Urinary bladder (tissue), 4 donors: ENCODE data around the gene TGFBR3. TPM values are rescaled to one million over a fixed set of nuclear protein-coding genes. Genes with fewer than 3 reads are reported as not detected.

ENCODE experiments used
- DNase-seq: peaks from one replicate; pipeline ENCODE4 v3.0.0-alpha.2; 2015; ENCODE audit errors: extremely low spot score
- H3K27ac ChIP-seq: one replicate; pipeline ENCODE4 v1.5.1; 2013; ENCODE audit warnings: low read depth, mild to moderate bottlenecking, moderate library complexity
- H3K36me3 ChIP-seq: one replicate; pipeline ENCODE4 v1.6.1; 2013; ENCODE audit warnings: mild to moderate bottlenecking, moderate library complexity; ENCODE audit not compliant: insufficient read depth
- H3K4me1 ChIP-seq: one replicate; pipeline ENCODE4 v1.6.1; 2013; ENCODE audit warnings: mild to moderate bottlenecking, moderate library complexity; ENCODE audit not compliant: insufficient read depth
- H3K4me3 ChIP-seq: one replicate; pipeline ENCODE4 v1.5.1; 2013; ENCODE audit warnings: low read depth, low read length
- WGBS: extraction: QIAGEN DNeasy Blood & Tissue Kit; methylation state at CpG from one replicate; pipeline ENCODE4 v1.1.7; 2013; 5-methylcytosine and 5-hydroxymethylcytosine counted together
- polyA plus RNA-seq: library from polyadenylated mRNA; stranded (reverse); fragments of 200-250 nt; gene quantifications from one replicate; pipeline ENCODE4 v1.2.3, GENCODE V29; 2013
- total RNA-seq: library from RNA; depleted of rRNA; stranded (reverse); fragments of >200 nt; gene quantifications from one replicate; pipeline ENCODE4 v1.2.3, GENCODE V29; 2014
- donor health status: healthy with polysubstance abuse.
- donor health status: healthy.

The TGFBR3 gene
- total and polyA plus RNA-seq, 2 donors, result 94.8 to 131 TPM

GRCh38 chr1:91707114-91707889 is 178.6 kb downstream of the TGFBR3 start:
- no peak overlapping the region for H3K4me3 ChIP-seq
- no peak for DNase-seq
- no peak overlapping the region for H3K27ac ChIP-seq
- peaks cover 6% of the 10 kb centered on the region for H3K36me3 ChIP-seq
- H3K4me1 ChIP-seq, result no peaks in the 10 kb centered on the region
- 97% methylated on average over 3 of the region's 3 CpGs for WGBS

DNA sequence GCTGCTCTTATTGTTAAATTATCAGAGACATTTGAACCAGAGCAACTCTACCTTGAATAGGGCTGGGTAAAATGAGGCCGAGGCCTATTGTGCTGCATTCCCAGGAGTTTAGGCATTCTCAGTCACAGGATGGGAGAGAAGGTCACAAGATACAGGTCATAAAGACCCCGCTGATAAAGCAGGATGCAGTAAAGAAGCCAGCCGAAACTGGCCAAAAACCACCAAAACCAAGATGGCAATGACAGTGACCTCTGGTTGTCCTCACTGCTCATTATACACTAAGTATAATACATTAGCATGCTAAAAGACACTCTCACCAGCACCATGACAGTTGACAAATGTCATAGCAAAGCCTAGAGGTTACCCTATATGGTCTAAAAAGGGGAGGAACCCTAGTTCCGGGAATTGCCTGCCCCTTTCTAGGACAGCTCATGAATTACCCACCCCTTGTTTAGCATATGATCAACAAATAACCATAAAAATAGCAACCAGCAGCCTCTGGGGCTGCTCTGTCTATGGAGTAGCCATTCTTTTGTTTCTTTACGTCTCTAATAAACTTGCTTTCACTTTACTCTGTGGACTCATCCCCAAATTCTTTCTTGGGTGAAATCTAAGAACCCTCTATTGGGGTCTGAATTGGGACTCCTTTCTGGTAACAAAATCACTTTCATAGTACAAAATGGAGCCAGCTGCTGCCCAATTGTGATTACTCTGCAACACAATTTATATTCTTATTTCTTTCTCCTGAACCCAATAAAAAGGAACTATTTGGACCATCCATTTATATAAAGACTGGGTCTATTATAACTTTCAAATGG is 179.6 kb downstream of the TGFBR3 start:
- no peak overlapping the region for H3K27ac ChIP-seq
- no peaks in the 10 kb centered on the region for H3K4me1 ChIP-seq
- no peak overlapping the region for H3K4me3 ChIP-seq
- peaks cover 2% of the 10 kb centered on the region for H3K36me3 ChIP-seq
- WGBS, result 64% methylated on average over 5 of the region's 5 CpGs
- no peak for DNase-seq

DNA sequence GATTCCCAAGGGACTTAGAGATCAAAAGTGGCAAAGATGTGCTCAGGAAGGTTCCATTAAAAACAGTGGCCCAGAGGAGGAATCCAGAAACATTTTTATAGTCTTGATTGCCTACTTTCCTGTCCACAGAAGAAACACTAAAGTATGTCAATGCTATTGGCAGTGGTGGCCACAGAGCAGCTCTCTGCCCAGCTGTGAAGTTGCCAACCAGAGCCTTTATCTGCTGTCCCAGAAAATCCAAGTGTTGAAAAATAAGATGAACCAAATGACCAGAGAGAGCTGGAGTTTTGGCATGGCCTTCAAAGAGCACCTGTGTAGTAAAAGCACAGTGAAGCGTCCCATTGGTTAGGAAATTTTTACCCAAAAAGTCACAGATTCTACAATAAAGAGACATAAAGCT is 181.2 kb downstream of the TGFBR3 start:
- peaks cover 1% of the 10 kb centered on the region for H3K4me1 ChIP-seq
- no peak overlapping the region for H3K27ac ChIP-seq
- no peak overlapping the region for H3K4me3 ChIP-seq
- no peak for DNase-seq
- peaks cover 2% of the 10 kb centered on the region for H3K36me3 ChIP-seq
- 82% methylated on average over 1 of the region's 1 CpG for WGBS

GRCh38 chr1:91703095-91703494 is 182.9 kb downstream of the TGFBR3 start:
- Histone ChIP-seq H3K4me3 (no peak overlapping the region), H3K36me3 (no peaks in the 10 kb centered on the region), H3K4me1 (peaks cover 1% of the 10 kb centered on the region), H3K27ac (no peak overlapping the region)
- WGBS, result 39% methylated on average over 4 of the region's 4 CpGs
- no peak for DNase-seq

GRCh38 chr1:91701472-91701869 is 184.5 kb downstream of the TGFBR3 start:
- no peak for DNase-seq
- WGBS, result 56% methylated on average over 4 of the region's 4 CpGs
- Histone ChIP-seq H3K27ac (peak overlapping the region; percentile 33), H3K4me3 (no peak overlapping the region), H3K4me1 (peaks cover 3% of the 10 kb centered on the region), H3K36me3 (no peaks in the 10 kb centered on the region)

- Histone ChIP-seq H3K4me1 (peaks cover 3% of the 10 kb centered on the region), H3K36me3 (no peaks in the 10 kb centered on the region), H3K4me3 (no peak overlapping the region), H3K27ac (peak overlapping the region; percentile 23)
- DNase-seq, result no peak
- 40% methylated on average over 8 of the region's 8 CpGs for WGBS
Observed at GRCh38 chr1:91700771-91701471, 185.0 kb downstream of the TGFBR3 start.

GRCh38 chr1:91700332-91700731 is 185.6 kb downstream of the TGFBR3 start:
- Histone ChIP-seq H3K4me3 (no peak overlapping the region), H3K36me3 (no peaks in the 10 kb centered on the region), H3K4me1 (peaks cover 3% of the 10 kb centered on the region), H3K27ac (peak overlapping the region; percentile 23)
- no peak for DNase-seq
- 75% methylated on average over 2 of the region's 2 CpGs for WGBS

DNA sequence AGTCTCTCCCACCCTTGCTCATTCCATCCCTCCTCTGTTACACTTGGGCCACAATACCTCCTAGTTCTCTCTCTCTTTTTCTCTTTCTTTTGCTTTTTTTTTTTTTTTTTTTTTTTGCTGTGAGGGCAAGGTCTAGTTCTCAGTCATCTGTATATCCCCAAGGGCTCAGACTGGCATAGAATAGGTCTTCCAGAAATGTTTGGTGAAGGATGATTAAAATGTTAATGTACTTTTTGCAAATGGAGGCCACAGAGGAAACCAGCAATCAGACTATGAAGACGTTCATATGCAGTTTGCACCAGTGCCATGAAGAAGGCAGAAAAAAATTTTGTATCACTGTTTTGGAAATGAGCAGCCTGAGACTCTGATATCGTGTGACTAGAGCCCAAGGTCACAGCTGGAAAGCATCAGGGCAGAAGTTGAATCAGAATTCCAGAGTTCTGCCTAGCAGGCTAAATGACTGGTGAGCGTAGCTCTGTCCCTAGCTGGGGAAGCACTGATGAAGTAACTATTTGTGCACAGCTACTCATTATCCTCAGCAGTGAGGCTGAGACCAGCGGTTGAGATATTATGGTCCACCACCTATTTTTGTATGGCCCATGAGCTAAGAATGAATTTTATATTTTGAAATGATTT is 186.5 kb downstream of the TGFBR3 start:
- Histone ChIP-seq H3K4me1 (peaks cover 3% of the 10 kb centered on the region), H3K27ac (no peak overlapping the region), H3K4me3 (no peak overlapping the region), H3K36me3 (no peaks in the 10 kb centered on the region)
- DNase-seq, result no peak
- 44% methylated on average over 4 of the region's 4 CpGs for WGBS

- peaks cover 1% of the 10 kb centered on the region for H3K36me3 ChIP-seq
- DNase-seq, result no peak
- peaks cover 3% of the 10 kb centered on the region for H3K4me1 ChIP-seq
- 28% methylated on average over 2 of the region's 2 CpGs for WGBS
- no peak overlapping the region for H3K27ac ChIP-seq
- no peak overlapping the region for H3K4me3 ChIP-seq
Observed at GRCh38 chr1:91697861-91698260, 188.1 kb downstream of the TGFBR3 start.

DNA sequence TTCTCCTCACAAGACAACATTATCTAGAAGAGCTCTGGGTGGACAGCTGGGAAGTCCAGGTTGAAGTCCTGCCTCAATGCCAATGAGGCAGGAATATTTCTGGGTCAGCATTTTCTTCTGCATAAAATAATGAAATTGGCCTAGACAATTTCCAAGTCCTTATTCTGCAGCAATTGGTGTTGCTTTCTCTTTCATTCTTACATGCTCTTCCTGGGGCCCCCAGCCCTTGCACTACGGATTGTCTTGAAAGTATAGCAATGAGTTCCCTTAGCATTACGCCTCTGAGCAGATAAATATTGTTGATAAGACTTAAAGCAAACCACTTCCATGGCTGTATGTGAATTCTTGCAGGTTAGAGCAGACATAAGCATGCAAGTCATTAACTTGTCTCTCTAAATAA is 188.5 kb downstream of the TGFBR3 start:
- DNase-seq, result no peak
- H3K4me1 ChIP-seq, result peaks cover 3% of the 10 kb centered on the region
- 42% methylated on average over 2 of the region's 2 CpGs for WGBS
- H3K27ac ChIP-seq, result no peak overlapping the region
- peaks cover 3% of the 10 kb centered on the region for H3K36me3 ChIP-seq
- no peak overlapping the region for H3K4me3 ChIP-seq

GRCh38 chr1:91696321-91696720 is 189.6 kb downstream of the TGFBR3 start:
- peaks cover 3% of the 10 kb centered on the region for H3K36me3 ChIP-seq
- H3K4me1 ChIP-seq, result peaks cover 3% of the 10 kb centered on the region
- no peak overlapping the region for H3K4me3 ChIP-seq
- no peak overlapping the region for H3K27ac ChIP-seq
- 51% methylated on average over 2 of the region's 2 CpGs for WGBS
- DNase-seq, result no peak

DNA sequence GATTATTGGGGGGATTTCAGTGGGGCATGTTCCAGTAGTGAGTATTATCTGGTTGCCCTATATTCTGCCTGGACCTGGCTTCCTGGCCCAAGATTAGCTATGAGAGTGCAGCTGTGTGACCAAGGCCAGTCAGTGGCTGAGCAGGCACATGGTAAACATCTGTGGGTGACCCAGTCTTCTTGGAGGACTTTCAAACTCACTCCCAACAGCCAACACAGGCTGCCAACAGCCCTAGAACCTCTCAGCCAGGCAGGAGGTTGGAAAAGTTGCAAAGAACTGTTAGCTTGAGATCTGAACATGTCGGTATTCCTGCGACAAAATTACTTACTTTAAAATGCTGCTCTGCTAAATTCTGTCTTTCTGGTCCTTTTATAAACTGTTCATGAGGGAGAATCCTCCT is 192.4 kb downstream of the TGFBR3 start:
- Histone ChIP-seq H3K36me3 (peaks cover 3% of the 10 kb centered on the region), H3K4me1 (peaks cover 1% of the 10 kb centered on the region), H3K4me3 (no peak overlapping the region), H3K27ac (peak overlapping the region; percentile 13)
- no peak for DNase-seq
- 57% methylated on average over 2 of the region's 2 CpGs for WGBS

DNA sequence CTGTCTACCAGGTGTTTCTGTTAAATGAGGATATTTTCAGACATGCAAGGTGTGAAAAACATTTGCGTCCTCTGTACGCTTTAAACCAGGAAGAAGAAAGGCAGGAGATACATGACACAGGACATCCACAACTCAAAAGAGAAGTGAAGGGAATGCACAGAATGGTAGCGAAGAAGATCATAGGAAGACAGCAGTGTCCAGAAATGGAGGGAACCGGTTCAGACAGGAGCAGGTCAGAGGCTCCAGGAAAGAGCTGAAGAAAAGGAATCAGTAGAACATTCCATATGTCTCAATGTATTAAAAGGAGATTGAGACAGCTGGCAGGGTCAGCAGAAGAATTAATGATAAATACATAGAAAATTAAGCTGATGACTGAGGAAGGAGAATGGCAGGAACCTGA is 194.4 kb downstream of the TGFBR3 start:
- Histone ChIP-seq H3K4me1 (no peaks in the 10 kb centered on the region), H3K36me3 (peaks cover 3% of the 10 kb centered on the region), H3K27ac (no peak overlapping the region), H3K4me3 (no peak overlapping the region)
- DNase-seq, result no peak
- 95% methylated on average over 4 of the region's 4 CpGs for WGBS
